Colonic mucosa (tissue), 4 donors: Measurements from ENCODE around the gene SLC35E1. TPM values are rescaled to one million over a fixed set of nuclear protein-coding genes. Genes with fewer than 3 reads are reported as not detected.

ENCODE experiments used
- DNase-seq: peaks from one replicate; pipeline ENCODE4 v3.0.0-alpha.2; 2020
- H3K27ac ChIP-seq: fragments of 200-600 bp; one replicate; pipeline ENCODE4 v1.8.0; 2021
- H3K27me3 ChIP-seq: fragments of 200-600 bp; one replicate; pipeline ENCODE4 v1.8.0; 2021
- H3K36me3 ChIP-seq: fragments of 200-600 bp; one replicate; pipeline ENCODE4 v1.8.0; 2021
- H3K4me1 ChIP-seq: fragments of 200-600 bp; one replicate; pipeline ENCODE4 v1.8.0; 2021; ENCODE audit warnings: mild to moderate bottlenecking
- H3K4me3 ChIP-seq: fragments of 200-600 bp; one replicate; pipeline ENCODE4 v1.8.0; 2021
- H3K9ac ChIP-seq, 2 donors: one replicate each; pipeline ENCODE4 v1.7.0; 2013; ENCODE audit warnings: control low read depth in 2 of 2, low read depth in 2 of 2, low read length in 2 of 2
- H3K9me3 ChIP-seq: fragments of 200-600 bp; one replicate; pipeline ENCODE4 v1.8.0; 2021
- CTCF ChIP-seq: fragments of 200-600 bp; IDR thresholded peaks from one replicate; pipeline ENCODE4 v1.8.0; 2022; ENCODE audit warnings: antibody characterized with exemption, mild to moderate bottlenecking
- intact Hi-C: fragments of 100-400 bp; cut with DNase I; formaldehyde crosslinking; loops from one replicate; pipeline ENCODE4 v1.14.1; 2022
- total RNA-seq, 2 donors: library from RNA; stranded (reverse); fragmentation: NEBNext Ultra II Directional in 1 of 2; extraction: Animal tissue kit (Norgen Biotek cat#: 25700) in 1 of 2; gene quantifications; one replicate each; pipeline ENCODE4 v1.2.1, GENCODE V29; 2021
- donor health status: healthy.
- donor health status: DM: no; HTN: no; CAD: no.
- donor health status: DM: no; HTN: no; CAD: no.

Gene SLC35E1
- total RNA-seq, 2 donors from 2014 or later = 44.4 to 47.7 TPM

GRCh38 chr19:16611121-16611520, 38.9 kb upstream of the SLC35E1 start:
- H3K4me3 ChIP-seq = no peak overlapping the region
- no peak overlapping the region for H3K27ac ChIP-seq
- no peak for DNase-seq
- H3K27me3 ChIP-seq = no peaks in the 10 kb centered on the region
- H3K4me1 ChIP-seq = peaks cover 3% of the 10 kb centered on the region
- no peaks in the 10 kb centered on the region for H3K36me3 ChIP-seq
- no peaks in the 10 kb centered on the region for H3K9me3 ChIP-seq
- no peak overlapping the region for H3K9ac ChIP-seq
- TF ChIP-seq CTCF = no peak
- intact Hi-C loops = no loop called here

GRCh38 chr19:16609511-16610200, 37.4 kb upstream of the SLC35E1 start:
- DNase-seq = no peak
- TF ChIP-seq CTCF = no peak
- H3K4me3 ChIP-seq = no peak overlapping the region
- intact Hi-C loops = no loop called here
- H3K36me3 ChIP-seq = no peaks in the 10 kb centered on the region
- H3K27me3 ChIP-seq = no peaks in the 10 kb centered on the region
- no peak overlapping the region for H3K9ac ChIP-seq
- no peak overlapping the region for H3K27ac ChIP-seq
- peaks cover 3% of the 10 kb centered on the region for H3K4me1 ChIP-seq
- H3K9me3 ChIP-seq = no peaks in the 10 kb centered on the region

- TF ChIP-seq CTCF = no peak
- H3K4me3 ChIP-seq = no peak overlapping the region
- DNase-seq = no peak
- no peaks in the 10 kb centered on the region for H3K27me3 ChIP-seq
- intact Hi-C loops = no loop called here
- H3K36me3 ChIP-seq = no peaks in the 10 kb centered on the region
- no peak overlapping the region for H3K9ac ChIP-seq
- no peaks in the 10 kb centered on the region for H3K9me3 ChIP-seq
- H3K4me1 ChIP-seq = peaks cover 3% of the 10 kb centered on the region
- no peak overlapping the region for H3K27ac ChIP-seq
Measured at GRCh38 chr19:16608290-16608739, 36.1 kb upstream of the SLC35E1 start.

- DNase-seq = no peak
- no peak overlapping the region for H3K4me3 ChIP-seq
- no peaks in the 10 kb centered on the region for H3K9me3 ChIP-seq
- no peaks in the 10 kb centered on the region for H3K36me3 ChIP-seq
- peak overlapping the region in 1 of 2 donors; percentile 8 for H3K9ac ChIP-seq
- no peaks in the 10 kb centered on the region for H3K27me3 ChIP-seq
- intact Hi-C loops = no loop called here
- H3K27ac ChIP-seq = no peak overlapping the region
- no peak for TF ChIP-seq CTCF
- H3K4me1 ChIP-seq = peaks cover 3% of the 10 kb centered on the region
Measured at GRCh38 chr19:16607819-16608218, 35.6 kb upstream of the SLC35E1 start.

GRCh38 chr19:16605553-16605994, 33.4 kb upstream of the SLC35E1 start:
- no peak overlapping the region for H3K27ac ChIP-seq
- H3K9ac ChIP-seq = no peak overlapping the region
- no peak for TF ChIP-seq CTCF
- intact Hi-C loops = no loop called here
- no peak overlapping the region for H3K4me3 ChIP-seq
- no peaks in the 10 kb centered on the region for H3K36me3 ChIP-seq
- H3K27me3 ChIP-seq = no peaks in the 10 kb centered on the region
- no peak for DNase-seq
- H3K4me1 ChIP-seq = peaks cover 3% of the 10 kb centered on the region
- no peaks in the 10 kb centered on the region for H3K9me3 ChIP-seq
